Measurements from ENCODE around the gene STAT1. TPM values are rescaled to one million over a fixed set of nuclear protein-coding genes. Genes with fewer than 3 reads are reported as not detected.

The STAT1 gene
- polyA plus RNA-seq, 1 donor from 2014 or later: 4.9 TPM

DNA sequence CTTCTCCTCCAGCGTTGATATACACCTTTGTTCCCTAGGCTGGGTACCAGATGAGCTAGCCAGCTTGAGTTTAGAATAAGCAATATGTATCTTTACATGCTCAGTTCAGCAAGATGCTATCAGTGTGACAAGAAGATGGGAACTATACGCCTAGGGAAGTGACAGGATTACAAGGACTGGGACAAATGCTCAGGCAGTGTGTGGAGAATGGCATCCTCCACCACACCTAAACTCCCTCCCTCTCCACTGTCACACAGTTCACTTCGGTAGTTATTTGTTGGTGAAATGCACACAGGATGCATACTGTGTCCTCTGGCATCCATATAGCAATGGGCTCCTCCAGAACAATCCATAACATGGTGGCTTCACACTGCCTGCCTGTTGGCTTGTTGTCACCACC, 7.7 kb downstream of the STAT1 start (continued):
- TF ChIP-seq MXI1 (conservative IDR thresholded peaks at IDR 0.05; ENCODE audit: poor library complexity, severe bottlenecking) (no peak), SMC3 (conservative IDR thresholded peaks at IDR 0.05; ENCODE audit: poor library complexity) (no peak)

DNA sequence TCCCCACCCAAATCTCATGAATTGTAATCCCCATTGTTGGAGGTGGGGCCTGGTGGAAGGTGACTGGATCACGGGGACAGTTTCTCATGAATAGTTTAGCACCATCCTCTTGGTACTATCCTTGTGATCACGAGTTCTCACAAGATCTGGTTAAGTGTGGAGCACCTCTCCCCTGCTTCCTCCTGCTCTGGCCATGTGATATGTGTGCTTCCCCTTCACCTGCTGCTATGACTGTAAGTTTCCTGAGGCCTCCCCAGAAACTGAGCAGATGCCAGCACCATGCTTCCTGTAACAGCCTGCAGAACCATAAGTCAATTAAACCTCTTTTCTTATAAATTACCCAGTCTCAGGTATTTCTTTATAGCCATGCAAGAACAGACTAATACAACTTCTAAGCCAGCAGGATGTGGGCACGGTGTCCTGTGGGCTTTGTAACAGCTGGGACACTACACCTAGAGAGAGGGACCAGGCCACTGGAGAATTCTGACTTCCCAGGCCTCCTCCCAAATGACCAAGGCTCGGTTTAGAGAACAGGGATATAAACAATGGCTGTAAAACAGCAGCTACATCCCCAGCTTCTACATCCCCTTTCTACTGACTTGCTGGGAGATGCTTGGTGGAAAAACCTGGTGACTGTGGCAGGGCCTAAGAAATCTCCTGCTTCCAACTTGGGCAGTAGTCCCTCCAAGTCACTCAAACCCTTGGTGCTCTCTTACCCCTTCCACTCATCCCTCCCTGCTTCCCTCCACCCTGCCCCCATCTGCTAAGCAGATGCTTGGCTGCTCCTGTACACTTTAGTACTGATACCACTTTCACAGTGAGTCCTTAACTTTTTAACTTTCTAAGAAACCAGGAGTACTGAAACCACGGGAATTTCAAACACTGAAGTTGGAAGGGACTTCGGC, 10.3 kb downstream of the STAT1 start:
- H3K27me3 ChIP-seq (ENCODE audit: insufficient read depth, low read depth, low read length): no peaks in the 10 kb centered on the region
- H3K36me3 ChIP-seq (ENCODE audit: insufficient read depth, low read length): peaks cover 5% of the 10 kb centered on the region
- TF ChIP-seq, protein P1, sequence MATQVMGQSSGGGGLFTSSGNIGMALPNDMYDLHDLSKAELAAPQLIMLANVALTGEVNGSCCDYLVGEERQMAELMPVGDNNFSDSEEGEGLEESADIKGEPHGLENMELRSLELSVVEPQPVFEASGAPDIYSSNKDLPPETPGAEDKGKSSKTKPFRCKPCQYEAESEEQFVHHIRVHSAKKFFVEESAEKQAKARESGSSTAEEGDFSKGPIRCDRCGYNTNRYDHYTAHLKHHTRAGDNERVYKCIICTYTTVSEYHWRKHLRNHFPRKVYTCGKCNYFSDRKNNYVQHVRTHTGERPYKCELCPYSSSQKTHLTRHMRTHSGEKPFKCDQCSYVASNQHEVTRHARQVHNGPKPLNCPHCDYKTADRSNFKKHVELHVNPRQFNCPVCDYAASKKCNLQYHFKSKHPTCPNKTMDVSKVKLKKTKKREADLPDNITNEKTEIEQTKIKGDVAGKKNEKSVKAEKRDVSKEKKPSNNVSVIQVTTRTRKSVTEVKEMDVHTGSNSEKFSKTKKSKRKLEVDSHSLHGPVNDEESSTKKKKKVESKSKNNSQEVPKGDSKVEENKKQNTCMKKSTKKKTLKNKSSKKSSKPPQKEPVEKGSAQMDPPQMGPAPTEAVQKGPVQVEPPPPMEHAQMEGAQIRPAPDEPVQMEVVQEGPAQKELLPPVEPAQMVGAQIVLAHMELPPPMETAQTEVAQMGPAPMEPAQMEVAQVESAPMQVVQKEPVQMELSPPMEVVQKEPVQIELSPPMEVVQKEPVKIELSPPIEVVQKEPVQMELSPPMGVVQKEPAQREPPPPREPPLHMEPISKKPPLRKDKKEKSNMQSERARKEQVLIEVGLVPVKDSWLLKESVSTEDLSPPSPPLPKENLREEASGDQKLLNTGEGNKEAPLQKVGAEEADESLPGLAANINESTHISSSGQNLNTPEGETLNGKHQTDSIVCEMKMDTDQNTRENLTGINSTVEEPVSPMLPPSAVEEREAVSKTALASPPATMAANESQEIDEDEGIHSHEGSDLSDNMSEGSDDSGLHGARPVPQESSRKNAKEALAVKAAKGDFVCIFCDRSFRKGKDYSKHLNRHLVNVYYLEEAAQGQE (IDR thresholded peaks at IDR 0.05; ENCODE audit: borderline replicate concordance): no peak
- TF ChIP-seq SMC3 (conservative IDR thresholded peaks at IDR 0.05; ENCODE audit: poor library complexity) (no peak), TAF1 (IDR thresholded peaks at IDR 0.05; ENCODE audit: low read depth) (no peak), EZH2 (IDR thresholded peaks at IDR 0.05; ENCODE audit: borderline replicate concordance, insufficient read depth, low read length, poor library complexity, severe bottlenecking) (no peak), RAD21 (conservative IDR thresholded peaks at IDR 0.05) (no peak), MXI1 (conservative IDR thresholded peaks at IDR 0.05; ENCODE audit: poor library complexity, severe bottlenecking) (no peak), EP300 (conservative IDR thresholded peaks at IDR 0.05; ENCODE audit: poor library complexity, severe bottlenecking) (no peak), POLR2AphosphoS5 (IDR thresholded peaks at IDR 0.05) (no peak)
- H3K9ac ChIP-seq (ENCODE audit: low read length): no peak overlapping the region
- no peak overlapping the region for H3K27ac ChIP-seq (ENCODE audit: low read length)
- H2AFZ ChIP-seq (ENCODE audit: low read depth, low read length): no peak overlapping the region
- no peaks in the 10 kb centered on the region for H3K79me2 ChIP-seq (replicated peaks; ENCODE audit: insufficient read depth, low read length)
- no peak overlapping the region for H3K4me3 ChIP-seq (ENCODE audit: low read length)
- no peaks in the 10 kb centered on the region for H4K20me1 ChIP-seq (ENCODE audit: insufficient read depth)
- H3K4me2 ChIP-seq (ENCODE audit: low read length): no peak overlapping the region
- H3K9me3 ChIP-seq (ENCODE audit: low read length): no peaks in the 10 kb centered on the region
- H3F3A ChIP-seq (ENCODE audit: insufficient read depth, low read length, poor library complexity, severe bottlenecking): no peaks in the 10 kb centered on the region
- H3K9me2 ChIP-seq (ENCODE audit: insufficient read depth, low read length): no peaks in the 10 kb centered on the region

DNA sequence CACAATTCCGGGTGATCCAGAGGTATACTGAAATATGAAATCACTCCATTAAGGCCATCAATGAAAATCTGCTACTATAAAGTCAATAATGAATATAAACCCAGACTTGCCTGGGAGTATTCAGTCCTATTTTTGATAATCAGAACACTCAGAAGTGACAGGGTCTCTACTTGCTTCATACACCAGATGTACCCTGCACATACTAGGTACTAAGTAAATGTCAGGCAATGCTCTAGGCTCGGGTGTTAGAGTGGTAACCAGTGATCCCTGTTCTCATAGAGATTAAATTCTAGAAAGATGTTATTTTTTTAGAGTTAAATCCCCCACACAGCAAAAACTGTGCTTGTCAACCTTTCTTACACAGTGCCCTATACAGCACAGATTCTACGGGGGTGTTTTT, 12.3 kb downstream of the STAT1 start:
- Histone ChIP-seq H3K4me2 (ENCODE audit: low read length) (no peak overlapping the region), H3K9me3 (ENCODE audit: low read length) (no peaks in the 10 kb centered on the region), H3K9me2 (ENCODE audit: insufficient read depth, low read length) (no peaks in the 10 kb centered on the region), H3K9ac (ENCODE audit: low read length) (no peak overlapping the region), H3K79me2 (replicated peaks; ENCODE audit: insufficient read depth, low read length) (no peaks in the 10 kb centered on the region), H2AFZ (ENCODE audit: low read depth, low read length) (no peak overlapping the region), H3K27ac (ENCODE audit: low read length) (no peak overlapping the region), H3K27me3 (ENCODE audit: insufficient read depth, low read depth, low read length) (no peaks in the 10 kb centered on the region), H4K20me1 (ENCODE audit: insufficient read depth) (no peaks in the 10 kb centered on the region), H3K4me3 (ENCODE audit: low read length) (no peak overlapping the region), H3F3A (ENCODE audit: insufficient read depth, low read length, poor library complexity, severe bottlenecking) (no peaks in the 10 kb centered on the region), H3K36me3 (ENCODE audit: insufficient read depth, low read length) (peaks cover 5% of the 10 kb centered on the region)
- TF ChIP-seq, protein P2, sequence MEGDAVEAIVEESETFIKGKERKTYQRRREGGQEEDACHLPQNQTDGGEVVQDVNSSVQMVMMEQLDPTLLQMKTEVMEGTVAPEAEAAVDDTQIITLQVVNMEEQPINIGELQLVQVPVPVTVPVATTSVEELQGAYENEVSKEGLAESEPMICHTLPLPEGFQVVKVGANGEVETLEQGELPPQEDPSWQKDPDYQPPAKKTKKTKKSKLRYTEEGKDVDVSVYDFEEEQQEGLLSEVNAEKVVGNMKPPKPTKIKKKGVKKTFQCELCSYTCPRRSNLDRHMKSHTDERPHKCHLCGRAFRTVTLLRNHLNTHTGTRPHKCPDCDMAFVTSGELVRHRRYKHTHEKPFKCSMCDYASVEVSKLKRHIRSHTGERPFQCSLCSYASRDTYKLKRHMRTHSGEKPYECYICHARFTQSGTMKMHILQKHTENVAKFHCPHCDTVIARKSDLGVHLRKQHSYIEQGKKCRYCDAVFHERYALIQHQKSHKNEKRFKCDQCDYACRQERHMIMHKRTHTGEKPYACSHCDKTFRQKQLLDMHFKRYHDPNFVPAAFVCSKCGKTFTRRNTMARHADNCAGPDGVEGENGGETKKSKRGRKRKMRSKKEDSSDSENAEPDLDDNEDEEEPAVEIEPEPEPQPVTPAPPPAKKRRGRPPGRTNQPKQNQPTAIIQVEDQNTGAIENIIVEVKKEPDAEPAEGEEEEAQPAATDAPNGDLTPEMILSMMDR (IDR thresholded peaks at IDR 0.05; ENCODE audit: poor library complexity, severe bottlenecking): no peak
- no peak for TF ChIP-seq EZH2 (IDR thresholded peaks at IDR 0.05; ENCODE audit: borderline replicate concordance, insufficient read depth, low read length, poor library complexity, severe bottlenecking)
- TF ChIP-seq RAD21 (conservative IDR thresholded peaks at IDR 0.05): no peak
- TF ChIP-seq, protein P1 (IDR thresholded peaks at IDR 0.05; ENCODE audit: borderline replicate concordance): no peak
- no peak for TF ChIP-seq POLR2AphosphoS5 (IDR thresholded peaks at IDR 0.05)
- TF ChIP-seq TAF1 (IDR thresholded peaks at IDR 0.05; ENCODE audit: low read depth): no peak
- TF ChIP-seq EP300 (conservative IDR thresholded peaks at IDR 0.05; ENCODE audit: poor library complexity, severe bottlenecking): no peak
- TF ChIP-seq SMC3 (conservative IDR thresholded peaks at IDR 0.05; ENCODE audit: poor library complexity): no peak

Data from neural cell (in vitro differentiated cells).